A549 (cell line): ENCODE results near the gene GTPBP6.

Experiments
- CBX8 ChIP-seq: fragments of 200-600 bp; sonication (generic); IDR thresholded peaks from 2 replicates; pipeline ENCODE4 v1.6.1; 2016
- CEBPB ChIP-seq, 2 experiments: fragments of >200 bp in 1 of 2; sonication (Bioruptor Twin) in 1 of 2; formaldehyde crosslinking in 1 of 2; IDR thresholded peaks; 2 replicates each; pipeline ENCODE4 v1.6.1; 2012 to 2016
- EHF ChIP-seq: fragments of 250-450 bp; sonication (Bioruptor Pico); IDR thresholded peaks from 2 replicates; pipeline ENCODE4 v1.5.0; 2020; ENCODE audit warnings: mild to moderate bottlenecking
- EHMT2 ChIP-seq: fragments of 200-600 bp; sonication (generic); IDR thresholded peaks from 2 replicates; pipeline ENCODE4 v1.6.1; 2016; ENCODE audit warnings: antibody characterized with exemption, low read depth, mild to moderate bottlenecking, moderate library complexity
- PHF8 ChIP-seq: fragments of 200-600 bp; sonication (generic); IDR thresholded peaks from 2 replicates; pipeline ENCODE4 v1.6.1; 2016; ENCODE audit warnings: low read depth, mild to moderate bottlenecking, antibody characterized with exemption, moderate library complexity, borderline replicate concordance
- POLR2A ChIP-seq: IDR thresholded peaks from 2 replicates; pipeline ENCODE4 v1.6.1; 2012; ENCODE audit warnings: mild to moderate bottlenecking, low read length
- RFX5 ChIP-seq: fragments of 450-650 bp; IDR thresholded peaks from 2 replicates; pipeline ENCODE4 v1.7.1; 2014; ENCODE audit warnings: antibody characterized with exemption, mild to moderate bottlenecking, moderate library complexity
- SMC3 ChIP-seq: fragments of >200 bp; sonication (Bioruptor Twin); formaldehyde crosslinking; IDR thresholded peaks from 3 replicates; pipeline ENCODE4 v1.6.1; 2018; ENCODE audit warnings: inconsistent platforms
- TF ChIP-seq, protein P1 (sequence below): fragments of >200 bp; sonication (Bioruptor Twin); formaldehyde crosslinking; IDR thresholded peaks from 3 replicates; pipeline ENCODE4 v1.5.1; 2016
- TF ChIP-seq, protein P2 (sequence below): fragments of 450-650 bp; IDR thresholded peaks from 2 replicates; pipeline ENCODE4 v1.6.1; 2014; ENCODE audit warnings: antibody characterized with exemption
- TF ChIP-seq, protein P3 (sequence below): fragments of 150-350 bp; IDR thresholded peaks from 2 replicates; pipeline ENCODE4 v1.6.1; 2014; ENCODE audit warnings: low read depth, mild to moderate bottlenecking, low read length

DNA sequence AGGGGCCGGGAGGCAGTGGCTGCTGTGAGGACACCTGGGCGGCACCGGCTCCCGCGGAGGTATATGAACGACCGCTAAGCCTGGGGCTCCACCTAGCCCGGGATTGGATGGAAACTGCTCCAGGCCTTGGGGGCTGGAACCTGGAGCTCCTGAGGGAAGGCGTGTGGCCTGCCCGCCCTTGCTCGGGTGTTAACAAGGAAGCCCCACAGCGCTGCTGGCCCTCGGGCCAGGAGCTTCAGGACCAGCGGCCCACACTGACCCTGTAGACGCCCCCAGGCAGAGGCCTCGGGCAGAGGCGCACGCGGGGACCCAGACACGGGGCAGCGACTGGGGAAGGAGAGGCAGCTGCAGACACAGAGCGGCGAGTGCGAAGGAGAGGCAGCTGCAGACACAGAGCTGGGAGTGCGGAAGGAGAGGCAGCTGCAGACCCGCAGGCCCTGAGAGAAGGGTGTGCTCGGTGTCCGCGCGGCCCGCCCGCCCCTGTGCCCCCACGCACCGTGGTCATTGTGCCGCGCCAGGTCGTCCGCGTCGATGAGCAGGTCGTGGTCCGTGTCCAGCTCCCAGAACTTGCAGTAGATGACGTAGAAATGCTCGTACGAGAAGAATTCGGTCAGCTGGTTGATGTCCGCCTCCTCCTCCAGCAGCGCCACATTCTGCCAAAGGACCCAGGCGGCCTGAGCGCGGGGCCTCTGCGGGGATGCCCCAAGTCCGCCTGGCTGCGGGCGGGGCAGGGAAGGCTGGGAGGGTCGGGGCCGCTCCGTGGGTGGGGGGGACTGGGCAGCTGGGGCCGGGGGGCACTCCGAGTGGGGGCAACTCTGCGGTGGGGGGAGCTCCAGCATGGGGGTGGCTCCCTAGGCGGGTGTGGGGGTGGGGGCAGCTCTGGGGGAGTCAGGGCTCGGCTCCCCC lies 26.7 kb upstream of the GTPBP6 start:
- TF ChIP-seq, protein P1, sequence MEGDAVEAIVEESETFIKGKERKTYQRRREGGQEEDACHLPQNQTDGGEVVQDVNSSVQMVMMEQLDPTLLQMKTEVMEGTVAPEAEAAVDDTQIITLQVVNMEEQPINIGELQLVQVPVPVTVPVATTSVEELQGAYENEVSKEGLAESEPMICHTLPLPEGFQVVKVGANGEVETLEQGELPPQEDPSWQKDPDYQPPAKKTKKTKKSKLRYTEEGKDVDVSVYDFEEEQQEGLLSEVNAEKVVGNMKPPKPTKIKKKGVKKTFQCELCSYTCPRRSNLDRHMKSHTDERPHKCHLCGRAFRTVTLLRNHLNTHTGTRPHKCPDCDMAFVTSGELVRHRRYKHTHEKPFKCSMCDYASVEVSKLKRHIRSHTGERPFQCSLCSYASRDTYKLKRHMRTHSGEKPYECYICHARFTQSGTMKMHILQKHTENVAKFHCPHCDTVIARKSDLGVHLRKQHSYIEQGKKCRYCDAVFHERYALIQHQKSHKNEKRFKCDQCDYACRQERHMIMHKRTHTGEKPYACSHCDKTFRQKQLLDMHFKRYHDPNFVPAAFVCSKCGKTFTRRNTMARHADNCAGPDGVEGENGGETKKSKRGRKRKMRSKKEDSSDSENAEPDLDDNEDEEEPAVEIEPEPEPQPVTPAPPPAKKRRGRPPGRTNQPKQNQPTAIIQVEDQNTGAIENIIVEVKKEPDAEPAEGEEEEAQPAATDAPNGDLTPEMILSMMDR, result no peak
- TF ChIP-seq EHMT2 (no peak), SMC3 (no peak), CEBPB (IDR thresholded peaks at IDR 0.05) (no peak), CBX8 (no peak), POLR2A (no peak), EHF (CRISPR knock-in tag) (no peak), RFX5 (no peak), PHF8 (no peak)
- TF ChIP-seq, protein P2, sequence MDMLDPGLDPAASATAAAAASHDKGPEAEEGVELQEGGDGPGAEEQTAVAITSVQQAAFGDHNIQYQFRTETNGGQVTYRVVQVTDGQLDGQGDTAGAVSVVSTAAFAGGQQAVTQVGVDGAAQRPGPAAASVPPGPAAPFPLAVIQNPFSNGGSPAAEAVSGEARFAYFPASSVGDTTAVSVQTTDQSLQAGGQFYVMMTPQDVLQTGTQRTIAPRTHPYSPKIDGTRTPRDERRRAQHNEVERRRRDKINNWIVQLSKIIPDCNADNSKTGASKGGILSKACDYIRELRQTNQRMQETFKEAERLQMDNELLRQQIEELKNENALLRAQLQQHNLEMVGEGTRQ, result no peak
- TF ChIP-seq, protein P3, sequence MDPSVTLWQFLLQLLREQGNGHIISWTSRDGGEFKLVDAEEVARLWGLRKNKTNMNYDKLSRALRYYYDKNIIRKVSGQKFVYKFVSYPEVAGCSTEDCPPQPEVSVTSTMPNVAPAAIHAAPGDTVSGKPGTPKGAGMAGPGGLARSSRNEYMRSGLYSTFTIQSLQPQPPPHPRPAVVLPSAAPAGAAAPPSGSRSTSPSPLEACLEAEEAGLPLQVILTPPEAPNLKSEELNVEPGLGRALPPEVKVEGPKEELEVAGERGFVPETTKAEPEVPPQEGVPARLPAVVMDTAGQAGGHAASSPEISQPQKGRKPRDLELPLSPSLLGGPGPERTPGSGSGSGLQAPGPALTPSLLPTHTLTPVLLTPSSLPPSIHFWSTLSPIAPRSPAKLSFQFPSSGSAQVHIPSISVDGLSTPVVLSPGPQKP, result no peak
